GM21825 (cell line): ENCODE results near the gene CFAP206.
A peak's percentile ranks its signal among the peaks of the same experiment; 100 is the strongest.
"Not testable (repeated sequence)": the region's sequence is repeated elsewhere in the genome, so short reads cannot be mapped to it uniquely, and the experiment has no call there.

Experiments
- ATAC-seq: cut with Tn5 transposase; IDR thresholded peaks from one replicate; pipeline ENCODE4 v1.9.1; 2021; ENCODE audit warnings: mild to moderate bottlenecking, moderate library complexity; ENCODE audit not compliant: unreplicated experiment

Gene CFAP206

DNA sequence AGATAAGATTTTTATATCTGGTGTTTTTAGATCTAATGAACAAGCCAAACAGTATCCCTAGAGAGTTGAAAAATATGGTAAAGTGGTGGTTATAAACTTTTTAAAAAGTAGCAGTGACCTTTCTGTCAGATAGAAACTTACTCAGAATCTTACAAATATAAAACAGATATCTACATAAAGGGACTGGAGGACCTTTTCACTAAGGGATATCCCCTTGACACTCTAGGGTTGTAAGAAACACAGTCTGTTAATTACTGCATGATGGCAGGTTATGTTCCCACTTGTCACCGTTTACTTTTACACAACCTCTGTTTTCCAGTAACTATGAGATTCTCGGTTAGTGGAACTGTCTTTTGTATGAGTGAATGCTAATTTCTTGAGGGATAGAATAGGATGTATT is 11.5 kb downstream of the CFAP206 start:
- no peak for ATAC-seq

DNA sequence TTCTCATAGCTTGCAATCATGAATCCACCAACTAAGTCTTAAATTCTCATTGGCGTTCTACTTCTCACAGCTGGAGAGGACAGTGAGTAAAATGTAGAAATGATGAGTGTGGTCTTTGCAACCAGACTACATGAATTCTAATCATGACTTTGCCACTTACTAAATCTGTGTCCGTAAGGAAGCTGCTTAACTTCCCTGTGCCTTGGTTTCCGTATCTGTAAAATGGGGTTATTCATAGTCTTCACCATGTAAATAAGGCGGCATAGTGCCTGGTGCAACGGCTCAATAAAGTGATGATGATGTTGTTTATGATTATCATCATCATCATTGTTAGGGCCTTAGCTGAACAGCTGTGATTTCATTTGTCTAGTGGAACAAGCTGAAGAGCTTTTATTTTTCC is 12.6 kb downstream of the CFAP206 start:
- no peak for ATAC-seq

DNA sequence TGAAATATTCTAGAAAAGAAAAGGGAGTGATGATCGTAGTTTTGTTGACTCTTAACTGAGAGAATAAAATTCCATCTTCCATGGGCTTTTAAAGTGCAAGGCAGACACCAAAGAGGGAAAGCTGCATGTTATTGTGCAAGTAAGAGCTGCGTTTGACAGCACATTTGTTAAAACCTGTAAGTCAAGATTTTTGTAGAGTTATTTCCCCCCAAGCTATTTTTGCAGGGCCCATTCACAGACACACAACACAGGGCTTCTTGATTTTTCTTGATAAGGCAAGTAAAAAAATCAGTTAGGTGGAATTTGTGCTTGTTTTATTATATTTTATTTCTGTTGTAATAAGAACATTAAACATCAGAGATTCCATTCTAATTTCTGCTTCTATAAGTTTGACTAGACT is 13.8 kb downstream of the CFAP206 start:
- no peak for ATAC-seq

DNA sequence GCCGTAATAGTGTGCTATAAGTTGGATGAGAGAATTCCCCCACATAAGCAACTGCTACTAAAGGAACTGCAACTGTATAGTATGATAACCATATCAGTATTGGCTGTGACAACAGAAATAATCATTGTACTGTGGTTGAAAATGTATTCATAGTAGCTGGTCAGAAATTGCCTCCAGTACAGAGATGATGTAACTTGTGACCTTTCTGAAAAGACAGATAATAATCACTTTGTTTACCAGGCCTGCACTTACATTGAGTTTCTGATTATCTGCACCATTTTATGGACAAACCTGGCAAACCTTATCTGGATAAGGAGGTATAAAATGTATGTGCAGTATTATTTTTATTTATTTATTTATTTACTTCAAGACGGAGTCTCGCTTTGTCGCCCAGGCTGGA is 19.0 kb downstream of the CFAP206 start:
- ATAC-seq, result no peak

DNA sequence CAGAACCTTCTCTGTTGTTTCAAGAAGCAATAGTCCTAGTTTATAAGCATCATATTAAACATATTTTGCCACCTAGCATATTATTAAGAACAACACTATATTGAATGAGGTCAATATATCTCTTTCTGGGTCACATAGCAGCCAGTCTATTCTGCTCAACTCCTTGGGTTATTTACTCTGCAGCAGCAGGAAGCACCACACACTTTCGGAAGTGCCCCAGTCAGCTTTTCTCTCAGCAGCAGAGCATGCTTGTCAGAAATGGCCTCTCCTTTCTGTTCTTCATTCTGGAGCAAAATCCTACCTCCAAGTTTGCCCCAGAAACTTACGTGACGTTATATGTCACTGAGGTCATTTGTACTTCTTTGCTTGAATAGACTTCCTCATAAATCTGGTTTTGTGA is 22.7 kb downstream of the CFAP206 start:
- ATAC-seq, result no peak

DNA sequence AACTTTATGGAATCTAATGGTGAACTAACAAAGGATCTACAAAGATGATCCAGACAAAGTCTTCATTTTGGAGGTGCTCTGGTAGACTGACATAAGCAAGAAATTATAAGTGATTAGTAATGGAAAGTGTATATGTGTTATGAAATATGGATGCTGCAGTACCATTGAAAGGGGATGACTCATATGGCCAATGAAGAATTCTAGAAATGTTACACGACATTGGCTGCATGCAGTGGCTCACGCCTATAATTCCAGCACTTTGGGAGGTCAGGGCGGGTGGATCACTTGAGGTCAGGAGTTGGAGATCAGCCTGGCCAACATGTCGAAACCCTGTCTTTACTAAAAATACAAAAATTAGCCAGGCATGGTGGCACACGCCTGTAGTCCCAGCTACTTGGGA is 23.5 kb downstream of the CFAP206 start:
- no peak for ATAC-seq

DNA sequence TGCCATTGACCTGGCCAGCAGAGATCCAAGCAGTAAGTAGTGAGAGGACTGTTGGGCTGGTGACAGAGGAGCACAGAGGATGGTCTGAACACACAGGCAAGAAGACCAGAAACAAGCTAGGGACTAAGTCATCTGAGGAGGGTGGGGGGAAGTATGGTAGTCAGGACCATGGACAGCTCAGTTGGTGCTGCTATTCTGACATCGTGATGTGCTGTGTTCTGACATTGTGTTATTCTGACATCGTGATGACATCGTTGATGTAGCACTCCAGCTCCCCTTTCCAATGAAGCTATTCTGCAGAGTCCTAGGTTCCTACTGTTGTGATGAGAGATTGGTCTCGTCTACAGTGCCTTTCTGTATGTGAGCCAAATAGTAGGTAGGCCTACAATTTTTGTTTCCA is 28.7 kb downstream of the CFAP206 start:
- peak; percentile 75 for ATAC-seq

DNA sequence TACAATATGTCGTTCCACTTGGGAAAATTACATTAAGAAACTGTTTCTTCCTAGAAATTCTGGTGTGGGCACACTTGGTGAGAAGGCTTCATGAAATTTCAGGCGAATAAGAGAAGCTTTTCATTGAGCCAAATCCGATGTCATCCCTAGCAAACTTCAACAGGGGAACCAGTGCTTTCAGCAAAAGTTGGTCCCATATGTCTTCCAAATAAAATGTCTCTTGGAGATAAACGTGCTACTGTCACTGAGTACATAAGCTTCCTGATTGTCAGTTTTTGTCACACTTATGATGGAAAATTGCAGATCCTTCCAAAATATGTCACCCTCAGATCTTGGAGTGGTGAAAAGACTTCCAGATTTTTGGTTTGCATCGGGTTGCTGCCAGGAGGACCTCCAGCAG is 33.9 kb downstream of the CFAP206 start:
- ATAC-seq, result no peak

DNA sequence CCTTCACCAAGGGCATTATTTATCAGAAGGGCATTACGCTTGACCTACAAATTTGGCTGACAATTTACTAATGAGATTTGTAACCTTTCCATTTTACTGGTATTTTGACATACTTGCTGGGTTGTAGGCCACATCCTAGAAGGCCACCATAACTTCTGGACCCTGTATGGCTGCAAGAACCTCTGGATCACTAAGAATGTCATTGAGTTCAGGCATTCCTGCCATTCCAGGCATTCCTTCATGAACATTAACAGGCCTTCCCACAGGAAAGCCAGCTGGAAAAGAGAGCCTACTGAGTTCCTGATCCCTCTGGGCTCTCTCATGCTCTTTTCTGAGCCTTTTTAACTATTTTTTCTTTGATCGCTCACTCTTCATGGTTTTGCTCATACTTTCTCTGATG is 36.6 kb downstream of the CFAP206 start:
- no peak for ATAC-seq

DNA sequence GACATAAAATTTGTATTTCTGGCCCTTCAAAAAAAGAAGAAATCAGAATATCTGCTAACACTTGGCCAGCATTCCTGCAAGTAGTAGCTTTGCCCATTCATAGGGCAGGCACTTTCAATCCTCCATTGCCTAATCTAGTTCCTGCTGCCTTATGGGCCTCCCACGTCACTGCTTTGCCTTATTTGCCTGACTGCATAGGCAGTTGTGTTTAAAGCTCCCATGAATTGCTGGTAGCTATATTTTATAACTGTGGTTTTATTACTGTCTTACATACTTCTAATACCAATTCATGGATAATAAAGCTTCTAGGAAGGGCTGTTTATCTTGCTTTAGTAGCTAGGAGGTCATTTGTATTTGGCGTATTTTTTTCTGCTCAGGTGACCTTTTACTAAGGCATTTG is 57.3 kb downstream of the CFAP206 start:
- no peak for ATAC-seq

DNA sequence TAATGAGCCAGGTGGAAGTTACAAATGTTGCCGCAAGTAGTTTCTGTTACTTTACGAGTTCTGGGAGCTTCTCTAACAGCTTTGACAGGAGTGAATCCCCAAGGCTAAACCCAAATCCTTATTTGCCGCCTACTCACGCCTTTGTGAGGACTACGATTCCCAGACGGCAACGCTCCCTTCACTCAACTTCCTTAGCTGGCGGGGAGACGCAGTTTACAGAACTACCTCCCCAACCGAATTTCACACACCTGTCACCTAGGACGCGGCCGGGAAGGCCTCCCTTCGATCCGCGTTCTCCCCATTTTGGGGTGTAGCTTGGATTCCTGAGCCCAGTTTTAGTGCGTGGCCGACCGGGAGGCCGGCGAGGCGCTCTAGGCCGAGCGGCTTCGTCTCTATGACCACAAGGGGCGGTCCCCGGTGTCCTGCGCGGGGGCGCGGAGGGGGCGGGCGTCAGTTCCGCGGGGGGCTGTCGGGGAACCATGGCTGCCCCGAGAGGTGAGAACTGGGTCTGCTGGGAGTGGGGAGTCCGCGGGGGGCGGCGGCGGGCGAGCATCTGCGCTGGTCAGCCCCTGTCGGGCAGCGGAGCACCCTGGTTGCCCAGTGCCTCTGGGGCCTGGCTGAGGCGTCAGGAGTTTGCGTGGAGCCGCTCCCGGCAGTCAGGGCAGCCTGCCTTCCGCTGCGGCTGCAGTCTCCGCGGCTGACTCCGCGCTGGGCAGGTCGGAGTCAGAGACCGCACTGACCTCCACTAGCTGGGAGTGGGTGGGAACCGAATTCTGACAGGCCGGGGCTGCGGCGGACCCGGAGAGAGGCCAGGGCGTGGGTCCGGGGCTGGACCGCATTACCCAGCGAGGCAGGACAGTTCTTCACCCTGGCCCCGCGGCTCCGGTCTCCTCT is 65.0 kb downstream of the CFAP206 start, which contains the start of gene SLC35A1:
Gene SLC35A1, plus strand, starts transcription at position 450 of the 894 bp plus-strand sequence. Its CDS starts 30 bp downstream, at position 480.
- peak; percentile 94 for ATAC-seq

DNA sequence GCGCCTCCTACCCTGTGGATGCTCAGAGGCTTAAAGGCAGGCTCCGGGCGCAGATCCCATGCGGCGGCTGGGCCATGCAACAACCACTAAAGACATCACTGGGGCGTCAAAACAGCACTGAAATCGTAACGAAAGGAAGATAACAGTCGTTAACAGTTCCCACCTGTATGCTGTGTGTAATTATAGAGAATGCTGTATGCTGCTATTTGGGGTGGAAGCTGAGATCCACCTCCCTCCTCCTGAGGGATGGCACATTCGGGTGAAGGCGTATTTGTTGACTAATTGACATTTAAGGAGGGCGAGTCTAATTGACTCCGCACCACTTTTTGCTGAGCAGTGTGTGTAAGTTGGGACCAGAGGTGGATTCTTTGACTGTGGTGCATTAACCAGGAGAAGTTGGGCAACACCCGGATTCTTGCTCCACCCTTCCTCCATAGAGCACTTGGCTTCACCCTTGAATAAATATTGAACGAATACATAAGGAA is 65.7 kb downstream of the CFAP206 start:
- peak; percentile 64 for ATAC-seq

DNA sequence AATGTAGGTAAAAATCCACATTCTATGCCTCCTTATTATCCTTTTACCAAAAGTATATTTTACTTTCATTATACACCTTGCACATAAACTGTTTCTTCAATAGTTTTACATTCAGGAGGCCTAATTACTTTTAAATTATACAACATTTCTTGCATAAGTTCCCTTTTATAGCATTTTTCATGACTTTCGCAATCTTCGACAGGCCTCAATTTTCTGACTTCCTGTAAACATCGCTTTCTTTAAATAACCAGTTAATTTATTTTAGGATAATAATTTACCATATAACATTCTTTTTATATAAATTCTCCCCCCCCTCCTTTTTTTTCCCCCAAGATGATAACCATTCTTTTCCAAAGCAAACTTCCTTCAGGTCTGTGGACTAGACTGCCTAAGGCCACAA is 74.2 kb downstream of the CFAP206 start:
- no peak for ATAC-seq

DNA sequence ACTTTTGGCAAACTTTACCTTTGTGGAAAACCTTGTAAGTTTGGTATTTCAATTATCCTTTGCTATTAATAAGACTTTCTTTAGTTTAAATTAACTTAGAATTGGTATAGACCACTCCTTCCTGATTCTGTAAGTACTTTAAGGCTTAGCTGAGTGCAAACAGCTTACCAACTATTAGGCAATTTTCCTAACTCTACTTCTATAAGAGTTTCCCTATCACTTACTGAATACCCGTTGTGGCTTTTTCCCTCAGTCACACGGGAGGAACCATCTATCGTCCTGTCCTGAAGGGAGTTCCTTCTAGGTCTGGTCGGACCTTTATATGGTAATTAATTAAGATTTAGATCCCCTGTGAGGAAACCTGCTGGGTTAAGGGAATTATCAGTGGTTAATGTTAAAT is 74.6 kb downstream of the CFAP206 start:
- ATAC-seq, result no peak

DNA sequence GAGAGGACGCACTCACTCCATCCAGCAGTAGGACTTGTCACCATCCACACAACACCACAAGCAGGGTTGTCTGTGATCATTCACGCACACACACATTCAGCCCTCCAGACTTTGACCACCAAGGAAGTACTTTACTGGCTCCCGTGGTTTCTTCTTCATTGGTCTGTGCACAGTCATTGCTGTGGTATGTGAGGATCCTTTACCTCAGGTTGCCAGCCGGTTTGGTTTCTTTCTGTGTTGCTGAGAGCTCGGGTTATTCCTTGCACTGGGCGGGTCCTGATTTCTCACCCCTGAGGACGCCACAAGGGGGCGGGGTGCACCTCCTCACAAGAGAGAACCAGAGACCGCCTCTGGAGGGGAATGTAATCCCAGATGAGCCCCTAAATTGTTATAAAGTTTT is 76.2 kb downstream of the CFAP206 start:
- ATAC-seq, result no peak

DNA sequence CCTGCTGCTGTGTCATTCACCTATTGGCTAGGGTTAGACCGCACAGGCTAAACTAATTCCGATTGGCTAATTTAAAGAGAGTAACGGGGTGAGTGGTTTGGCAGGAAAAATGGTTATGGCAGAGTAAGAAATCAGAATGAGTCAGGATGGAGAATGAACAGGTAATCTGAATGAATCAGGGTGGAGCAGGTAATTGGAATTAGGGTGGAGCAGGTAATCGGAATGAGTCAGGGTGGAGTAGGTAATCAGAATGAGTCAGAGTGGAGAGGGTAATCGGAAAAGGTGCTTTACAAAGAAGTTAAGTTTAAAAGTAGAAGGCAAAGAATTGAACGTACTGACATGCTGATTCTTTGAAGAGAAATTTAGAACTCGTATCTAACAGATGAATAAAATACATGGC is 76.7 kb downstream of the CFAP206 start:
- no peak for ATAC-seq

DNA sequence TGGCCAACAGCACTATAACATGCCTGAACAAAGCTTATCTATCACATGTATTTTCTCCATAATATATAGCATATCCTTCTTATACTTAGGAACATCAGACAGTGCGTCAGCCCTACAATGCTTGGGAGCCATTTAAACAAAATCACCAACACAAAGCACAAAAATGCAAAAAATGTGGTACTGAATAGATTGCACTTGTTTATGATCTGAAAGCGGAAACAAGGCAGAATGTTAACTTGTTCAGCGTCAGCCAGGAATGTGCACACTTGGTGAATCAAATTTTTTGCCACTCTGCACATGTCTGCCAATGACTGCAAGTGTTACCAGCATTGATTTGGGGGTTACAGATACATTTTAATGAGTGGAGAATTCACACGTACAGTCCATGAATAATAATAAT is 79.8 kb downstream of the CFAP206 start:
- no peak for ATAC-seq

DNA sequence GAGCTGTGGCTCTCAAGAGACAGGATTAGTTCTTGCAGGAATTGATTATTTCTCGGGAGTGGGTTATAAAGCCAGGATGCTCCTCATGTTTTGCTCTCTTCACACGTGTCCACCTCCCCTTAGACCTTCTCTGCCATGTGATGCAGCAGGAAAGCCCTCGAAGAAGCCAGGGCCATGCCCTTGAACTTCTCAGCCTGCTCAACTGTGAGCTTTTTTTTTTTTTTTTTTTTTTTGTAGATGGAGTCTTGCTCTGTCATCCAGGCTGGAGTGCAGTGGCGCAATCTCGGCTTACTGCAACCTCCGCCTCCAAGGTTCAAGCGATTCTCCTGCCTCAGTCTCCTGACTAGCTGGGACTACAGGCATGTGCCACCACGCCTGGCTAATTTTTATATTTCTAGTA is 81.6 kb downstream of the CFAP206 start:
- ATAC-seq, result not testable (repeated sequence)

DNA sequence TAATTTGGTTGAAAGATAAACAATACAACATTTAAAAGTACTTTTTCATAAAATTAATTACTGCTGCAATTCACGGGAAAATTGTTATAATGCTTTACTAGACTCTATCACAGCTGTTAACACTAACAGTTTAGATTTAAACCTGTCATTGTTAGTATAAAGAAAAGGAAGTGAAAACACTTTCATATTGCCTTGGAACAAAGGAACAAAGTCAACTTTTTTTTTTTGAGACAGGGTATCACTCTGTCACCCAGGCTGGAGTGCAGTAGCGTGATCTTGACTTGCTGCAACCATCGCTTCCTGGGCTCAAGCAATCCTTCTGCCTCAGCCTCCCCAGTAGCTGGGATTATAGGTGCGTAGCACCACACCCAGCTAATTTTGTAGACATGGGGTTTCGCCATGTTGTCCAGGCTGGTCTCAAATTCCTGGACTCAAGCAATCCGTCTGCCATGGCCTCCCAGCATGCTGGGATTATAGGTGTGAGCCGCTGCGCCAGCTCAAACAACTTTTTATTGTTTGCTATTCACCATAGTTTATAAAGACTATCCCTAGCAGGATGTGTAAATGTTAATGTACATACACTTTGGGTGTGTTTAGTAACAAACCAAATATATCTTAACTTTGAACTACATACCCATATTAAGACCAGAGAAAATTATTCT is 87.1 kb downstream of the CFAP206 start:
- ATAC-seq, result no peak

DNA sequence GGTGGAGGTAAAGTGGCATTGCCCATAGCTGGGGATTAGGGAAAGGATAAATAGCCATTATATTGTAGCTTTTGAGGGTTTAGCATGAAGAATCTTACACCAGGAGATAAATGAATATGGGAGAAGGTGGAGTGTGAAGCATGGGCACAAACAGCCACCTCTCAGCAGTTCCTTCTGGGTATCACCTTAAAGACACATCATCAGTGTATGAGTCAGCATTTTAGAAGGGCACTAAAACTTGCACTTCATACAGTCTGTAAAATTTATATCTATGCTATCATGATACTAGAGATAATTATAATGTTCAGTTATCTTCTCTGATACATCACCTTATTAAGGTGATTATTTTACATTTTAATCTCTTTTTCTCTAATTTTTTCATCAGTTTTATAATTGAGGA is 90.3 kb downstream of the CFAP206 start:
- no peak for ATAC-seq

DNA sequence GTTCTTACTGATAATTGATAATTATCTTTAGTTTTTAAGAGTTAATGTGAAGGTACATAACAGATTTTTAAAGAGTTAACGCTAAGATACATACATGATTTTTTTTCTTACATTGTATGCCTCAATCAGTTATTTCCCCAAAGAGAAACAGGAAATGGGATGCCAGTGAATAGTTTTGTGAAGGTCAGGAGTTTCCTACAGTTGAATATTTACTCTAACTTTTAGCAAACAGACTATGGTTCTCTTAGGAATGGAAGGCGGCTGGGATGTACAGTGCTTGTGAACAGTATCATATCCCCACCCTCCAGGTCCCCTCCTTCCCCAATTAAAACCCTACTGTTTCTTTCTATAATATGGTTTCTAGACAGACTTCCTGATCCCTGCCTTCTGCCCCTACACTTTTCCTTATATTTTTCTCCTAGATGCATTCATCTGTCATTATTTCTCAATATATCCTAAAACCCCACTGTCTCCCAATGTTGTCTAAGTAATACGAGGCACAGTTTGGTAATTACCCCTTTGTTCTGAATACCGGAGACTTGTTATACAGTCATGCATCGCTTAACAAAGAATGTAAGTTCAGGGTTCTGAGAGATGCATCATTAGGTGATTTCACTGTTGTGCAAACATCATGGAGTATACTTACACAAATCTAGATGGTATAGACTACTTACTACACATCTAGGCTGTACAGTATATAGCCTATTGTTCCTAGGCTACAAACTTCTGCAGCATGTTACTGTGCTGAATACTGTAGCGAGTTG is 94.2 kb downstream of the CFAP206 start:
- no peak for ATAC-seq
